Activated T-helper 2 cell treated with anti-CD3 and anti-CD28 coated beads, Interferon-gamma antibody, Interleukin-2, Interleukin-4, amounts not matched to agents 10 μg/mL and 5 μg/mL and 100 μg/mL, durations not matched to agents 14 hours and 24 hours and 36 hours (primary cell): ENCODE results near the gene C2CD2. TPM values are rescaled to one million over a fixed set of nuclear protein-coding genes. Genes with fewer than 3 reads are reported as not detected.
"Not testable (repeated sequence)": the region's sequence is repeated elsewhere in the genome, so short reads cannot be mapped to it uniquely, and the experiment has no call there.

Source experiments
- DNase-seq: peaks from one replicate; pipeline ENCODE4 v3.0.0; 2021; ENCODE audit warnings: low spot score
- H3K27ac Mint-ChIP-seq: one replicate; pipeline ENCODE4 v1.8.0; 2021; ENCODE audit warnings: mixed read lengths
- H3K27me3 Mint-ChIP-seq: one replicate; pipeline ENCODE4 v1.8.0; 2021; ENCODE audit warnings: low read depth, mixed read lengths
- H3K36me3 Mint-ChIP-seq: one replicate; pipeline ENCODE4 v1.8.0; 2021; ENCODE audit warnings: low read depth, mixed read lengths
- H3K4me1 Mint-ChIP-seq: one replicate; pipeline ENCODE4 v1.8.0; 2021; ENCODE audit warnings: low read depth, mixed read lengths
- H3K4me3 Mint-ChIP-seq: one replicate; pipeline ENCODE4 v1.8.0; 2021; ENCODE audit warnings: low read depth, mild to moderate bottlenecking, moderate library complexity, mixed read lengths
- H3K9me3 Mint-ChIP-seq: one replicate; pipeline ENCODE4 v1.8.0; 2021; ENCODE audit warnings: mixed read lengths
- intact Hi-C: fragments of 100-400 bp; cut with micrococcal nuclease; formaldehyde crosslinking; loops from one replicate; pipeline ENCODE4 v1.15.1; 2023
- total RNA-seq: library from RNA; stranded (reverse); gene quantifications from 2 replicates; pipeline ENCODE4 v1.2.3, GENCODE V29; 2022

Gene C2CD2
- total RNA-seq, 1 donor from 2014 or later = 8.6 TPM

DNA sequence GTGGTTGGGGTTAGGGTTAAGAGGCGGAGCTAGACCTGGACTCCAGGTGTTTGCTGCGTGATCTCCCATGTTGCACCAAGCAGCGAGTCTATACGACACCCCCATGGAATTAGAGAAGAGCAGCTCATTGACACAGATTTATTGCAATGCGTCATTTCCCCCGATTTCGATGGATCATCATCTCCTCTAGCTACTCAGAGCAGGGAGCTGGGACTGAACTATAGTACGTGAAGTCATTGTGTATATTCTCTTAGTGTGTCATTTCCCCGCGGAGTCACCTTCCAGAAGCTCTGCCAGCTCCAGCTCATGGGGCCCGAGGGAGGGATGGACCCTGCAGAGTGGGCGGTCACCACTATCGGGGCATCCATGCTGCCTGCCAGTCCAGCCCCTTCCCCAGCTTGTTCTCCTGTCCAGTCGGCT, 7.5 kb upstream of the C2CD2 start:
- DNase-seq = no peak
- Mint-ChIP-seq H3K36me3 (no peaks in the 10 kb centered on the region), H3K4me1 (peaks cover 7% of the 10 kb centered on the region), H3K9me3 (no peaks in the 10 kb centered on the region), H3K4me3 (no peak overlapping the region), H3K27me3 (peaks cover 16% of the 10 kb centered on the region), H3K27ac (no peak overlapping the region)
- intact Hi-C loops = no loop called here

DNA sequence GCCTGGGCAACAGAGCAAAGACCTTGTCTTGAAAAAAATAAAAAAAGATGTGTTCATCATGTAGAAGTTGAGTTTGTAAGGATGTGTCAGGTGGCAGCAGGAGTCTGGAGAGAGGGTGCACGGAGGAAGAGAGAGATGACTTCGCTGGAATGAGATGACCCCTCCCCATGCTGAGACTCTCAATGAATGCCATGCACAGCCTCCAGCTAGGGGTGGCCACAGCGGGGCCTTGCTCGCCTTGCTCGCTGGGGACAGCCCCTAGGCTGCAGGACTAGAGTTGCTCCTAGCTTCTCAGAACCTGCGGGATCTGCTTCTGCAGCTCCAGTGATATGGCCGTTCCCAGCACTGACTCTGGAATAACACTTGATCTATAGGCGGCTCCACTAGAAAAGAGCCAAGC, 6.6 kb upstream of the C2CD2 start:
- H3K27me3 Mint-ChIP-seq = peaks cover 16% of the 10 kb centered on the region
- DNase-seq = no peak
- H3K27ac Mint-ChIP-seq = no peak overlapping the region
- intact Hi-C loops = no loop called here
- no peak overlapping the region for H3K4me3 Mint-ChIP-seq
- no peaks in the 10 kb centered on the region for H3K36me3 Mint-ChIP-seq
- H3K4me1 Mint-ChIP-seq = peaks cover 7% of the 10 kb centered on the region
- H3K9me3 Mint-ChIP-seq = no peaks in the 10 kb centered on the region

DNA sequence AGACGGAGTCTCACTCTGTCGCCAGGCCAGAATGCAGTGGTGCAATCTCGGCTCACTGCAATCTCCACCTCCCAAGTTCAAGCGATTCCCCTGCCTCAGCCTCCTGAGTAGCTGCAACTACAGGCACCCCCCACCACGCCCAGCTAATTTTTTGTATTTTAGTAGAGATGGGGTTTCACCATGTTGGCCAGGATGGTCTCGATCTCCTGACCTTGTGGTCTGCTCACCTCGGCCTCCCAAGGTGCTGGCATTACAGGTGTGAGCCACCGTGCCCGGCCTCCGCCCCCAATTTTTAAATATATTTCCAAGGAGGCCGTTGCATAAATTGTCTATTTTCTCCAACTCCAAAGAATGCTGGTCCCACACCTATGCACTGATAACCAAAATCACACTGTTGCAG, 5.9 kb upstream of the C2CD2 start:
- H3K4me3 Mint-ChIP-seq, H3K36me3 Mint-ChIP-seq, intact Hi-C loops: not testable (repeated sequence)

DNA sequence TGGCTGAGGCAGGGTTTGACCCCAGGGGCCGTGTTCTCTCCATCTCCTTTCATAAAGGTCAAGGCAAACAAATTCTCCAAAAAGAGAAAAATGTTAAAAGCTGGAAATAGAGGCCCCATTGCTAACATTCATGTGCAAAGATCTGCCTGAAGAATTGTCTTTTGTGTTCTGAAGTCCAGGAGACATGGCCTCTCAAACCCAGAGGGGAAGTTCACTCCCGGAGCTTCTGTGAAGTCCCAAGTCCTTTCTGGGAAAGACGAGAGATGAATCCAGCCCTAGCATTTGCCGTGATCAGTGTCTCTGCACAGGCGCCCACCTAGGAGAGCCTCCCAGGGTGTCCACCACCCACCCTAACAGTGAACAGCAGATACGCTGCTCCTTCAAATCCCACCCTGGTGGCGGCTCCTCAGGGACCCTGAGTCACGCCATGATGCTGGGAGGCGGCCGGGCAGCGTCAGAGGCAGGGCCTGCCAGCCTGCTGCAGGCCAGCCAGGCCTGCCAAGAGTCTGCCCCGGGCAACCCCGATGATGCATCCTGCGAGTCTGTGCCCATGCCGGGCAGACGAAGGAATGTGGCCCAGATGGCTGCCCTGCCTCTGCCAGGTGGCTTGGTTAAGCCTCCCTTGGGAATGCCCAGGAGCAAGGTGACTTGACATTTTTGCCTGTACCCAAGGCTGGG, 5.2 kb upstream of the C2CD2 start:
- Mint-ChIP-seq H3K4me3 (no peak overlapping the region), H3K36me3 (no peaks in the 10 kb centered on the region), H3K9me3 (no peaks in the 10 kb centered on the region), H3K27me3 (peaks cover 18% of the 10 kb centered on the region), H3K4me1 (peaks cover 11% of the 10 kb centered on the region), H3K27ac (no peak overlapping the region)
- intact Hi-C loops = no loop called here
- DNase-seq = no peak

More for the DNA sequence above, 5.9 kb upstream of the C2CD2 start:
- H3K4me1 Mint-ChIP-seq, H3K27ac Mint-ChIP-seq, DNase-seq, H3K9me3 Mint-ChIP-seq: not testable (repeated sequence)
- peaks cover 14% of the 10 kb centered on the region for H3K27me3 Mint-ChIP-seq

DNA sequence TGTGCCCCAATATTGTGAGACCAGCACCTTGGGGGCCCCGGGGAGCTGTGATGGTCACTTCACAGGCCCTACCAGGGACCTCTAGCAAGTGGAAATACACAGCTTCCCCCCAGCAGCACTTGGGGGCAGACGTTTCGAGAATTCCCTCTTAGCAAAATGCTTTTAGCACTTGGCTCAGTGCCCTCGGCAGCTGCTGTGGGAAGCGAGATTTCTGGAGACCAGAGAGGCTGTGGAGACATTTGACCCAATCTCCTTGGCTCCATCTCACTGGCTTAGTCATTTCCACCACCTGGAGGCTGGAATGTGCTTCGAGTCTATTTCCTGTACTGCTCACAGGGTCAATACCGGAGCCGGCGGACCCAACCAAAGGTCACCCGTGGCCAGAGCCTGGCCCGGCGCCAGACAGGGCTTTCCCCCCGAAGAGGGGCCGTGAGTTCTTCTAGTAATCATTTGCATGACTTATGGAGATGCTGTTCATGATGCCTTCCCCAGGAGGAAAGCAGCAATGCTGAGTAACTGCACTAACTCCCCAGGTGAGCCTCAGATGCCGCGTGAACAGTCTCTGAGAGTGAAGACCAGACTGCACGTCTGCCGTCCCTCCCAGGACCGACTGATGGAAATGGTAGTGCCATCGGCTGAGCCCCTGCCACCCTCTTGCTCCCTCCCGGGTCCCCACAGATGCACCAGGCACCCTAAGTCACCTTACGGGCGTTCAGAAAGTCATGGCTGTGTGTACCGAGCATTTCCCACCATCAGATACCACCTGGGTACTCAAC, 4.4 kb upstream of the C2CD2 start:
- Mint-ChIP-seq H3K27ac (no peak overlapping the region), H3K9me3 (no peaks in the 10 kb centered on the region), H3K27me3 (peaks cover 18% of the 10 kb centered on the region), H3K4me3 (no peak overlapping the region), H3K36me3 (no peaks in the 10 kb centered on the region), H3K4me1 (peaks cover 11% of the 10 kb centered on the region)
- no peak for DNase-seq
- intact Hi-C loops = no loop called here

DNA sequence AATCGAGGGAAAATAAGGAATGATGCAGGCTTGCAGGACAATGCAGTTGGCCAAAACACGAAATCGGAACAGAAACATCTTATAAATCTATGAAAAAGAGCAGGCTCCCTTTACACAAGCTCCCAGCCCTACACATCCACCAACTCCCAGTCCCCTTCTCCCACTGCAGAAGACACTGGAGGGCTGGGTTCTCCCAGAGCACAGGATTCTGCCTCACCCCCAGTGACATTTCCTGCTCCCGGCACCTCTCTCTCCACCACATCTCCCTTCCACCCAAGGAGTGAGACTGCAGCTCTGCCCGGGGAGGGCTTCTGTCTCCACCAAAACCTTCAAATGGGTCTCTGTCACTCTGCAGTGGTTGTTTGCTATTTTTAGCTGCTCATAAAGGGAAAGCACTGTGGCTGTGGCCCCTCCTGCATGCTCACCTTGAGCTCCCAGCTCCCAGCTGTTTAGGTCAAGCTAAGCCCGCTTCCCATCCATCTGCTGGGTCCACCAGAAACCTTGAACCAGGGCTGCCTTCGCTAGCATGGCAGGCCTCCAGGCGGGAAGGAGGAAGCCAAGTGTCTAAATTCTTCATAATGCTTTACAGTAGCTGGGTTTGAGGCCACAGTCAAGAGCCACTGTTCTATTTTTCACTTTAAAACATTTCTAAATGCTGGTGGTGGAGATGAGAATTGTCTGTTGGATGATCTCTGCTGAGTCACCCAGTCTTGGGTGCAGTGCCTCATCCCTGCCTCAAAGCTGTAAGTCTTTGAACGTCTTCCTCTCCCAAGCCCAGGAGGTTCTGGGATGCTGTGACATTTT, 3.3 kb upstream of the C2CD2 start:
- no peak for DNase-seq
- no peak overlapping the region for H3K4me3 Mint-ChIP-seq
- peaks cover 20% of the 10 kb centered on the region for H3K27me3 Mint-ChIP-seq
- intact Hi-C loops = no loop called here
- H3K27ac Mint-ChIP-seq = no peak overlapping the region
- H3K9me3 Mint-ChIP-seq = no peaks in the 10 kb centered on the region
- H3K4me1 Mint-ChIP-seq = peaks cover 11% of the 10 kb centered on the region
- no peaks in the 10 kb centered on the region for H3K36me3 Mint-ChIP-seq

DNA sequence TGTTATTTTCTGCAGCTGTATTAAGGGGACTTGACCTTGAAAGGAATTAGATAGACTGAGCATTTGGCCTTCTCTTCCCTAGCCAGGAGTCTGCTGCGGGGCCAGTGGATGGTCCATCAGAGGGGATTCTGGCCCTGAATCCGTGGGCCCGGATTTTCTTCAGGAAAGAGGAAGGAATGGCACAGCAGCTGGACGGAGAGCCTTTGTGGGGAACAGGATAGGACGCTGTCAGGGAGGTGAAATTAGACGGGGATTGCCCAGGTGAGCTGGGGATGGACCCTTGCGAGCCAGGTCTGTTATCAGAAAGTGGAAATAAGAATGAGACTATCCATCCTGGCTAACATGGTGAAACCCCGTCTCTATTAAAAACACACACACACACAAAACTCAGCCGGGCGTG, 1.7 kb upstream of the C2CD2 start:
- H3K4me3 Mint-ChIP-seq = no peak overlapping the region
- peaks cover 18% of the 10 kb centered on the region for H3K27me3 Mint-ChIP-seq
- H3K27ac Mint-ChIP-seq = no peak overlapping the region
- no peak for DNase-seq
- no peaks in the 10 kb centered on the region for H3K9me3 Mint-ChIP-seq
- H3K4me1 Mint-ChIP-seq = peaks cover 11% of the 10 kb centered on the region
- intact Hi-C loops = no loop called here
- no peaks in the 10 kb centered on the region for H3K36me3 Mint-ChIP-seq

DNA sequence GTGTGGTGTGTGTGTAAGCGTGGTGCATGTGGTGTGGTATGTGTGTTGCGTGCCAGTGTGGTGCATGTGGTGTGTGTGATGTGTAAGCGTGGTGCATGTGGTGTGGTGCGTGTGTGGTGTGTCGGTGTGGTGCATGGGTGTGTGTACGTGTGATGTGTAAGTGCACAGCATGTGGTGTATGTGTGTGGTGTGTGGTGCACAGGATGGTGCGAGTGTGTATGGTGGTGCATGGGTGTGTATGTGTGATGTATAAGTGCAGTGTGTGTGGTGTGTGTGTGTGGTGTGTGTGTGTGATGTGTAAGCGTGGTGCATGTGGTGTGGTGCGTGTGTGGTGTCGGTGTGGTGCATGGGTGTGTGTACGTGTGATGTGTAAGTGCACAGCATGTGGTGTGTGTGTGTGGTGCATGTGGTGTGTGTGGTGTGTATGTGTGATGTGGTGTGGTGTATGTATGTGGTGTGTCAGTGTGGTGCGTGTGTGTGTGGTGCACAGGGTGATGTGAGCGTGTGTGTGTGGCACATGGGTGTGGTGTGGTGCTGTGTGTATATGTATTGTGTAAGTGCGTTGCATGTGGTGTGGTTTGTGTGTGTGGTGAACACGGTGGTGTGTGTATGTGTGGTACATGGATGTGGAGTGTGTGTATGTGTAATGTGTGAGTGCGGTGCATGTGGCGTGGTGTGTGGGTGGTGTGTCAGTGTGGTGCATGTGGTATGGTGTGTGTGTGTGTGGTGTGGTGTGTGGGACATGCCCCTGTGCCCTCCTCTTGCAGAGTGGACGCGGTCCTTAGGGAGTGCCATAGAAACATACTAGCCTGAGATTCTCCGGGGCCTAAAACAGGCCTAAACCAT, 1.1 kb upstream of the C2CD2 start:
- Mint-ChIP-seq H3K4me3 (peak overlapping the region; percentile 20), H3K4me1 (peaks cover 11% of the 10 kb centered on the region), H3K36me3 (no peaks in the 10 kb centered on the region), H3K9me3 (no peaks in the 10 kb centered on the region), H3K27me3 (peaks cover 18% of the 10 kb centered on the region), H3K27ac (no peak overlapping the region)
- intact Hi-C loops = no loop called here
- DNase-seq = no peak

DNA sequence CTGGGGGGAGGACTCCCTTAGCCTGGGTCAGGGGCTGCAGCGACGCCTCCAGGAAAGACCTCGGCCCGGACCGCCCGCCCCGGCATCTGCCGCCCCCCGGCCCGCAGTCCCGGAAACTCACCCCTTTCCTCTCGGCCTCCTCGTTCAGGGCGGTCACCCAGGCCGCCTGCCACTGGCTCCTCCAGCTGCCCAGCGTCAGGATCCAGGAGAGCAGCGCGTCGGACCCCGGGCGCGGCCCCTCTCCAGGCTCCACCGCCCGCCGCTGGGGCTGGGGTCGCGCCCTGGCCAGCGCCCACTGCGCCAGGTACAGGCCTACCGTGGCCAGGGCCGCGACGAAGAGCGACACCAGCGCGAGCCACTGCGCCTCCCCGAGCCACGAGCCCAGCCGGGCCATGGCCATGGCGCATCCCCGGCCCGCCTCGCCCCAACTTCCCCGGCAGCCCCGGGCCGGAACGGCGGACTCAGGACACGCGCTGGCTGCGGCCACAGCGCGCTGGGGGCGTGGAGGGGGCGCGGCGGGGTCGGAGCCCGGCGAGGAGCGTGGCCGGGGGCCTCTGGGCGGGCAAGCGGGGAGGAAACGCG, 478 bp downstream of the C2CD2 start:
- intact Hi-C loops = no loop called here
- no peak for DNase-seq
- H3K36me3 Mint-ChIP-seq = no peaks in the 10 kb centered on the region
- H3K27ac Mint-ChIP-seq = no peak overlapping the region
- H3K9me3 Mint-ChIP-seq = no peaks in the 10 kb centered on the region
- peak overlapping the region; percentile 43 for H3K4me3 Mint-ChIP-seq
- peaks cover 11% of the 10 kb centered on the region for H3K4me1 Mint-ChIP-seq
- H3K27me3 Mint-ChIP-seq = peaks cover 18% of the 10 kb centered on the region

DNA sequence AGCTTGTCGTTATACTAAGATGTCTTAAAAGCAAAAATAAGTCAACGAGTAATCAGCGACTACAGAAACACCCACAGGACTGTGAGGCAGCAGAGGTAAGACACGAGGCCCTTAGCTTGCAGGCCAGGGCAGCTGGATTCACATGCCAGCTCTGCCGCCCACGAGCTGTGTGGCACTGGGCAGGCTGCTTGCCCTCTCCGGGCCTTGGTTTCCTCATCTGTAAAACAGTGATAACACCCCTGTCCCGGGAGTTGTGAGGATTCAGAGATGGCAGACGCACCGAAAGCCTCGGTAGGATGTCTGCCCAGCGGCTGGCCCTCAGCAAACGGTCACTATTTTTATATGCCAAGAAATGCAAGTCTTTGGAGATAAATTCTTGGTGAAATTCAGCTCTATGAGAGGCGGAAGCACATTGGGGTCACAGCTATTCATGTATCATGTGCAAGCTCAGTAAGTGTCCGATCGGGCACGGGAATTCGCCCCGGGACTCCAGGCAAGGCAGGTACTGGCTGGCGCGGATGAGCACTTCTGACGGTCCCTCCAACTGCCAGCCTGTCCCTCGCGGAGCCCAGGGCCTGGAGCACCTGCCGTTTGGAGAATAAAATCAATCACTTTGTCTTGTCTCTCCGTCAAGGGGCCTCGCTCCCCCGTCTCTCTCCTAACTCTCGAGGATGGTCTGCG, 1.1 kb downstream of the C2CD2 start:
- H3K9me3 Mint-ChIP-seq = no peaks in the 10 kb centered on the region
- peaks cover 18% of the 10 kb centered on the region for H3K27me3 Mint-ChIP-seq
- no peak for DNase-seq
- H3K4me3 Mint-ChIP-seq = peak overlapping the region; percentile 43
- no peak overlapping the region for H3K27ac Mint-ChIP-seq
- intact Hi-C loops = no loop called here
- no peaks in the 10 kb centered on the region for H3K36me3 Mint-ChIP-seq
- peaks cover 11% of the 10 kb centered on the region for H3K4me1 Mint-ChIP-seq

DNA sequence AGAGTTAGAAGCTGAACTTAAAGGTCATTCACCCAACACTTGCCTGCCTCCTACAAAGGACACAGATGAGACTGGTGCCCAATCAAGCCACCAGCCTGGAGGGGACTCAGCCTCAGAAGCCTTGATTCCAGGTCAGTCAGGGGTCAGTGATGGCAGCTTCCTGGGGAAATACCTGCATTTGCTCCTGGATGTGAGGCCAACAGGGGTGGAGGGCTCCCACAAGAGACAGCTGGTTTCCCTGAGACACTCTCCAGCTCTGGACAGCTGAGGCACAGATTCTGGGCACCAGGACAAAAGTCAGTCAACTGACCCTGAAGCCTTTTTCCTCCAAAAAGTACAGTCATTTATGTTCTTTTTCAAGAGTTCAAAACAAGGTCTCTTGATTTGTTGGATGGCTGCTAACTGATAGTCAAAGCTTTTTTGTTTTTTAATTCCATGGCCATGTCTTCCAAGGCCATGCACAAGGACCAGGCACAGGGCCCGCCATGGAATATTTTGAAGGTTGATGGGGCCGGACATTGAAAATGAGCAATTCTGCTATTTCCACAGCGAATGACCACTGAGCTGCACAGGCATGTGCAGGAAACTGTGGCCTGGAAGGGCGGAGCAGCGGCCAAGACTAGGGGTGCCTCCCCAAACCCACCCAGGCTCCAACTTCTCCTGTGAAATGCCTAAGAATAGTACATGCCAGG, 1.8 kb downstream of the C2CD2 start:
- no peak for DNase-seq
- Mint-ChIP-seq H3K4me1 (peaks cover 5% of the 10 kb centered on the region), H3K4me3 (peak overlapping the region; percentile 43), H3K36me3 (no peaks in the 10 kb centered on the region), H3K9me3 (no peaks in the 10 kb centered on the region), H3K27me3 (peaks cover 18% of the 10 kb centered on the region), H3K27ac (no peak overlapping the region)
- intact Hi-C loops = no loop called here
